T-helper 2 cell treated with Interferon-gamma antibody and Interleukin-4, amounts not matched to agents 5 μg/mL and 100 μg/mL, for 36 hours (primary cell): ENCODE data around the gene AUP1.
A peak's percentile ranks its signal among the peaks of the same experiment; 100 is the strongest.
"Not testable (repeated sequence)": the region's sequence is repeated elsewhere in the genome, so short reads cannot be mapped to it uniquely, and the experiment has no call there.

Experiments
- DNase-seq: peaks from one replicate; pipeline ENCODE4 v3.0.0; 2021; ENCODE audit warnings: low spot score
- H3K27ac Mint-ChIP-seq: one replicate; pipeline ENCODE4 v1.8.0; 2021; ENCODE audit warnings: mild to moderate bottlenecking, mixed read lengths
- H3K27me3 Mint-ChIP-seq: one replicate; pipeline ENCODE4 v1.8.0; 2021; ENCODE audit warnings: low read depth, mixed read lengths
- H3K36me3 Mint-ChIP-seq: one replicate; pipeline ENCODE4 v1.8.0; 2021; ENCODE audit warnings: low read depth, mixed read lengths
- H3K4me1 Mint-ChIP-seq: one replicate; pipeline ENCODE4 v1.8.0; 2021; ENCODE audit warnings: low read depth, mixed read lengths
- H3K4me3 Mint-ChIP-seq: one replicate; pipeline ENCODE4 v1.8.0; 2022; ENCODE audit warnings: mild to moderate bottlenecking, moderate library complexity, mixed read lengths
- H3K9me3 Mint-ChIP-seq: one replicate; pipeline ENCODE4 v1.8.0; 2021; ENCODE audit warnings: mixed read lengths

AUP1 gene

GRCh38 chr2:74497777-74498499, 31.6 kb downstream of the AUP1 start:
- DNase-seq: no peak
- H3K4me3 Mint-ChIP-seq: peak overlapping the region; percentile 93
- H3K9me3 Mint-ChIP-seq: no peaks in the 10 kb centered on the region
- H3K27ac Mint-ChIP-seq: peak overlapping the region; percentile 73
- peaks cover 47% of the 10 kb centered on the region for H3K27me3 Mint-ChIP-seq
- peaks cover 19% of the 10 kb centered on the region for H3K36me3 Mint-ChIP-seq
- peaks cover 16% of the 10 kb centered on the region for H3K4me1 Mint-ChIP-seq

GRCh38 chr2:74496997-74497776, 32.3 kb downstream of the AUP1 start:
- Mint-ChIP-seq H3K9me3 (no peaks in the 10 kb centered on the region), H3K27ac (peak overlapping the region; percentile 55), H3K4me1 (peaks cover 14% of the 10 kb centered on the region), H3K4me3 (peak overlapping the region; percentile 93), H3K27me3 (peaks cover 41% of the 10 kb centered on the region), H3K36me3 (peaks cover 23% of the 10 kb centered on the region)
- no peak for DNase-seq

GRCh38 chr2:74495440-74495839, 34.1 kb downstream of the AUP1 start:
- no peak for DNase-seq
- no peak overlapping the region for H3K27ac Mint-ChIP-seq

GRCh38 chr2:74493546-74493945, 36.0 kb downstream of the AUP1 start:
- Mint-ChIP-seq H3K4me1 (peaks cover 7% of the 10 kb centered on the region), H3K27ac (no peak overlapping the region), H3K9me3 (no peaks in the 10 kb centered on the region), H3K27me3 (peaks cover 12% of the 10 kb centered on the region), H3K36me3 (peaks cover 32% of the 10 kb centered on the region), H3K4me3 (no peak overlapping the region)
- no peak for DNase-seq

More at GRCh38 chr2:74495440-74495839, 34.1 kb downstream of the AUP1 start:
- H3K27me3 Mint-ChIP-seq: peaks cover 26% of the 10 kb centered on the region
- H3K4me3 Mint-ChIP-seq: no peak overlapping the region
- H3K4me1 Mint-ChIP-seq: peaks cover 10% of the 10 kb centered on the region
- no peaks in the 10 kb centered on the region for H3K9me3 Mint-ChIP-seq
- H3K36me3 Mint-ChIP-seq: peaks cover 30% of the 10 kb centered on the region

DNA sequence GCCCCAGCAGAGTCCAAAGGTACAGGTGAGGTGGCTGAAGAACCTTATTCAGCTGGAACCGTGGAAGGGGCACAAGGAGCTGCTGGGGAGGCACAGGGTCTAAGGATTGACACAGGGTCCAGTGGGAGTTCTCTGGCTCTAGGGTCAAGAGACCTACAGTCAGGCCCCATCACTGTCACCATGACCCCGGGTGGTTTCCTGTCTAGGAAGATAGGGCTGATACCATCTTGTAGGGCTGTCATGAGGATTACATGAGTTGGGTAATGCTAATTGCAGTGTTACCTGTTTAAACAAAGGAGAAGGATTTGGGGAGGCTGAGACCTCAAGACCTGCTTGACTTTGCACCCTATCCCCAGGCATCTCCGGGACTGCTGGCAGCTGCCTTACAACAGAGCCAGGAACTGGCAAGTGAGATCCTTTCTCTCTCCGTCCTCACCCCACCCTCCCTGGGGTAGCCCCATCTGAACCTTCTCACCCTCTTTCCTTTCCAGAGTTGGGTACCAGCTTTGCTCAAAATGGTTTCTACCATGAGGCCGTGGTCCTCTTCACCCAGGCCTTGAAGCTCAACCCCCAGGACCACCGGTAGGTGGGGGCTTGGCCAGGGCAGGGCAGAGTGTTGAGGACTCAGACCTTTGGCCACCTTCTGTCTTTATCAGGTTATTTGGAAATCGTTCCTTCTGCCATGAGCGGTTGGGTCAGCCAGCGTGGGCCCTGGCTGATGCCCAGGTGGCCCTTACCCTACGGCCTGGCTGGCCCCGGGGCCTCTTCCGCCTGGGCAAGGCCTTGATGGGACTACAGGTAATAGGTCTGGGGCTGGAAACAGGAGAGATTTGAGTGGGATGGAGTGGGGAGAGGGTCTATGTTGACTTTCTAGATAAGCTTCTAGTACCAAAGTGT, 37.6 kb downstream of the AUP1 start:
- Mint-ChIP-seq H3K27ac (no peak overlapping the region), H3K36me3 (peaks cover 33% of the 10 kb centered on the region), H3K4me3 (no peak overlapping the region), H3K27me3 (no peaks in the 10 kb centered on the region), H3K4me1 (peaks cover 4% of the 10 kb centered on the region), H3K9me3 (no peaks in the 10 kb centered on the region)
- DNase-seq: no peak

DNA sequence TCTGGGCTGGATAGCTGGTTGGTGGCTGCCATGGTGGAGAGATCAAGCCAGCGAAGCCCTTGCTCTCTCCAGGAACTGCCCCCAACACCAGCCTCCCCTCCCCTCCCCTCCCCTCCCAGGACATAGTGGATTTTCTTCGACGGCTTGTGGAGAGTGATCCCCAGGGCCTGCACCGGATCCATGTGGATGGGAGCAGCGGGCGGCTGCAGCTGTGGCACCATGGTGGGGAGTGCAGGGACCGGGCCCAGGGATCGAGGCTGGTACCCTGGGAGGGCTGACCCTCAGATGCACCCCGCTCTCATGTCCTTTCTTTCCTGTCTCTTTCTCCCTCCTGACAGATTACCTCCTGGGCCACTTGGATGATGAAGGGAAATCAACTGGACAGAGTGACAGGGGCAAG, 39.6 kb downstream of the AUP1 start:
- no peak overlapping the region for H3K27ac Mint-ChIP-seq
- no peaks in the 10 kb centered on the region for H3K9me3 Mint-ChIP-seq
- no peaks in the 10 kb centered on the region for H3K27me3 Mint-ChIP-seq
- H3K4me1 Mint-ChIP-seq: peaks cover 6% of the 10 kb centered on the region
- no peak overlapping the region for H3K4me3 Mint-ChIP-seq
- peaks cover 44% of the 10 kb centered on the region for H3K36me3 Mint-ChIP-seq
- DNase-seq: no peak

- Mint-ChIP-seq H3K27ac (no peak overlapping the region), H3K9me3 (no peaks in the 10 kb centered on the region), H3K4me3 (no peak overlapping the region), H3K4me1 (peaks cover 9% of the 10 kb centered on the region), H3K27me3 (no peaks in the 10 kb centered on the region), H3K36me3 (peaks cover 42% of the 10 kb centered on the region)
- DNase-seq: no peak
Measured at GRCh38 chr2:74488643-74489481, 40.6 kb downstream of the AUP1 start.

- H3K36me3 Mint-ChIP-seq: peaks cover 35% of the 10 kb centered on the region
- peaks cover 19% of the 10 kb centered on the region for H3K4me1 Mint-ChIP-seq
- H3K27ac Mint-ChIP-seq: no peak overlapping the region
- no peaks in the 10 kb centered on the region for H3K27me3 Mint-ChIP-seq
- no peak for DNase-seq
- no peak overlapping the region for H3K4me3 Mint-ChIP-seq
- no peaks in the 10 kb centered on the region for H3K9me3 Mint-ChIP-seq
Measured at GRCh38 chr2:74486141-74486540, 43.4 kb downstream of the AUP1 start.

GRCh38 chr2:74483675-74484164, 45.8 kb downstream of the AUP1 start:
- H3K4me1 Mint-ChIP-seq: peaks cover 25% of the 10 kb centered on the region

GRCh38 chr2:74482801-74483674, 46.5 kb downstream of the AUP1 start, which contains the start of the genes CCDC142 and TTC31:
CCDC142 (minus strand) TSS chr2:74482998; CDS start chr2:74482837, 161 bp downstream.
TTC31 (plus strand) TSS chr2:74483081; CDS start chr2:74483096, 15 bp downstream.
- Mint-ChIP-seq H3K4me1 (peaks cover 25% of the 10 kb centered on the region), H3K9me3 (no peaks in the 10 kb centered on the region), H3K27ac (peak within 1 kb of the TSS; percentile 99), H3K4me3 (peak within 1 kb of the TSS; percentile 99), H3K27me3 (no peaks in the 10 kb centered on the region), H3K36me3 (peaks cover 39% of the 10 kb centered on the region)
- DNase-seq: peak; percentile 91

More at GRCh38 chr2:74483675-74484164, 45.8 kb downstream of the AUP1 start:
- not testable (repeated sequence) for H3K27me3 Mint-ChIP-seq, H3K9me3 Mint-ChIP-seq, DNase-seq
- peak overlapping the region; percentile 99 for H3K27ac Mint-ChIP-seq
- peaks cover 39% of the 10 kb centered on the region for H3K36me3 Mint-ChIP-seq
- H3K4me3 Mint-ChIP-seq: peak overlapping the region; percentile 99

DNA sequence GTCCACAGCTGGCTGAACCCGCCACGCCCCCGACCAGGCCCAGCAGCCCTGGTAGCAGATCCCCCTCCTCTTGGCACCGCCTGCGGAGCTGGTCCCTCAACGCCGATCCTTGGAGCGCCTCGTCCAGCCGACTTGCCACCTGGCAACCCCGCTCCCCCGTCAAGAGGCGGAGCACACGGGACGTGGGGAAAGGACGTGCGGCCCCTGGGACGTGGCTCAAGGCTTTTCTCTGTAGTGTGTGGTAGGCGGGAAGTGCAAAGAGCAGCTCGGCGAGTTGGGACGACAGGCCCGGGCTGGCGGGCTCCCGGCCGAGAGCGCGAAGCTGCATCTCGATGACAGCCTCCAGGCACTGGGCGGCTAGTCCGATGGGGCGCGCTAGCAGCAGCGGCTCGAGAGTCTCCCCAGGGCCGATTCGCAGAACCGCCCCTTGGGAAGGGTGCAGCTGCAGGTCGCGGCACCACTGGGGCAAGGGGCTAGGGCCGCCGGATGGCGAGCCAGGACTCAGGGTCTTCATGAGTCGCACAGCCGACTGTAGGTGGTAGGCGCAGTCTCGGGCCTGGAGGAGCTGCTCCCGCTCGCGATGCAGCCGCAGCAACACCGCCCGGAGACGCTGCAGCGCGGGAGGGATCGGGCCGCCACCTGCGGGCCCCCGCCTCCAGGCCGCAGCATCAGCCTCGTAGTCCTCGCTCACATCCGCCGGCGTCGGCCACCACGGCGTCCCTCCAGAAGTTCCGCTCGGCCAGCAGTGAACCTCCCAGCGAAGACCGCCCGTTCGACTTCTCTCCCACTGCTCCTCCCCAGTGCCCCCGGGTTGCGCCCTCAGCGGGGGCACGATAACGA, 47.3 kb downstream of the AUP1 start:
- Mint-ChIP-seq H3K36me3 (peaks cover 44% of the 10 kb centered on the region), H3K9me3 (no peaks in the 10 kb centered on the region), H3K4me1 (peaks cover 25% of the 10 kb centered on the region), H3K27me3 (no peaks in the 10 kb centered on the region), H3K27ac (peak overlapping the region; percentile 99), H3K4me3 (peak overlapping the region; percentile 99)
- DNase-seq: peak; percentile 70
